Head of caudate nucleus (tissue), 42 donors: ENCODE data around the gene MRPL55.

Experiments
- DNase-seq, 42 donors: peaks; one replicate each; pipeline versions ENCODE4 v3.0.0 to v3.0.0-alpha.2; 2020 to 2021; ENCODE audit warnings: mixed read lengths in 7 of 42
- intact Hi-C: fragments of 100-400 bp; cut with DNase I; formaldehyde crosslinking; loops from one replicate; pipeline ENCODE4 v1.15.0; 2022

The MRPL55 gene

DNA sequence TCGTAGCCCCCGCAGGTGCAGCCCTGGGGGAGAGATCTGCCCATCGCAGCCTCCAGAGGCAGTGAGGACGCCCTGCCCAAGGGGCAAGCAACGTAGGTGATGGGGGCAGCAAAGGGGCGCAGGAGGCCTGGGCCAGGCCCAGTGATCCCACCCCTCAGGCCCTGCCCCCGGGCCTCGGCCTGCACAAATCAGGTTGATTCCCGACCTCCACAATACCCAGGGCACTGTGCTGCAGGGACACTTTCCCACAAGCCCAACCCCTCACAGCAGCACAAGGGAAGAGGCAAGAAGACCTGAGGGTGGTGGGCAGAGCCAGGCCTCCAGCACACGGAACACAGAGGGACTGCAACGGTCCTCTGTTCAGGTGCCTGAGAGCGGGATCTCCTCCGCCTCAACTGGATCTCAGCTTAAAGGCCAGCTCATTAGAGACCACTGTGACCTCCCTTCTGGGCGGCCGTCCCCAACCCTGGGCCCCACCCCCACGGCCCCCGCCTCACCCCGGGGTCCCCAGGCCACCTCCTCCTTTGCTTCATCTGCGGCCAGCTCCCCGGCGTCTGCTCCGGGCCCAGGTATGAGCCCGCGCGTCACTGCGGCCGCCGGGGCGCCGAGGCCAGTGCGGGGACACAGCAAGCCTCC lies 27.4 kb downstream of the MRPL55 start:
- intact Hi-C loops: loop anchor here (10.0 kb wide), 1 partner anchor 347 kb away; the partner anchor contains the start of genes JMJD4 and SNAP47
- DNase-seq: peak in 6 of 42 donors; percentile 5 to 43 (median 22)

DNA sequence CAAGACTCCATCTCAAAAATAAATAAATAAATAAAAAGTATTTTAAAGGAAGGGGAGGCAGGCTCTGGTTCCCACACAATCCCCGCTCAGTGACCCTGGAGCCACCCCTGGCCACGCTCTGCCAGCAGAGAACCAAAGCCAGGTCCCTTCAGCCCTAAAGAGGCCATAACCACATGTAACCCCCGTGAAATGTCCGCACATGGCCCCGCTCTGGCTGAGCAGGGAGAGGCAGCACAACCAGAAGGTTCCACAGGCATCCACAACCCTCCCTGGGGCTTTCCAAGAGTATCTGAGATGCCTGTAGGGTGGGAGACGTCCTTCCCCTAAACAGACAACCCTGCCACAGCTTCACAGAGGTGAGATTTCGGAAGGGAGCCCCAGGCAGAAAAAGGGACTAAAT lies 28.0 kb downstream of the MRPL55 start:
- intact Hi-C loops: loop anchor here (10.0 kb wide), 1 partner anchor 346 kb away; the partner anchor contains the start of genes JMJD4 and SNAP47
- peak in 4 of 42 donors; percentile 6 to 33 (median 19) for DNase-seq

DNA sequence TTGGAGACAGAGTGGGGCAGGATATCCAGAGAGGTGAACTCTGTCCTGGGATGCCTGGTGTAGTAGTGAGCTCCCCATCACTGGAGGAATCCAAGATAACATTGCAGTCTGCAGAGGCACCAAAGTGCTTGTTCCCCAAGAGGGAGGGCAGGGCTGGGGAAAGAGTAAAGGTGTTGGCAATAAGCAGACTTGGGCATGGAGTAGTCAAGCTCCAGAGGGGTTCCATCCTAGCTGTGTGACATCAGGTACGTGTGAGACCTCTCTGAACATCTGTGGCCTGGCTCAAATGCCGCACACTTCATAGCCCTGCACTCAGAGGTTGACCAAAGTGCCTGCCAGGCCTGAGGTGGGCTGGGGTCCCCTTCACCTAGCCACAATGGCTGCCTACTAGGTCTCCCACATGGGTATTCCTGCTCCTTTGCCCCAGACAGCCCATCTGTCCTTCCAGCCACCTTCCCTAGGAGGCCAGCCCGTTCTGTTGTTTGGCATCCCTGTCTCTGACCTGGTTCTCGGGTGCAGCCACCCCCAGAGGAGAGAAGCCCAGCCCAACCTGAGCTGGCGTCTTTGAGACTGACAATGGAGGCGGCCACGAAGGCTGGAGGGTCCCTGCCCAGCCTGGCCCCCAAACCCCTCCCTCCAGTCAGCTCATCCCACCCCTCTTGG lies 29.4 kb downstream of the MRPL55 start:
- intact Hi-C loops: loop anchor here (10.0 kb wide), 1 partner anchor 345 kb away; the partner anchor contains the start of genes JMJD4 and SNAP47
- peak in 11 of 42 donors; percentile 1 to 26 (median 11) for DNase-seq

DNA sequence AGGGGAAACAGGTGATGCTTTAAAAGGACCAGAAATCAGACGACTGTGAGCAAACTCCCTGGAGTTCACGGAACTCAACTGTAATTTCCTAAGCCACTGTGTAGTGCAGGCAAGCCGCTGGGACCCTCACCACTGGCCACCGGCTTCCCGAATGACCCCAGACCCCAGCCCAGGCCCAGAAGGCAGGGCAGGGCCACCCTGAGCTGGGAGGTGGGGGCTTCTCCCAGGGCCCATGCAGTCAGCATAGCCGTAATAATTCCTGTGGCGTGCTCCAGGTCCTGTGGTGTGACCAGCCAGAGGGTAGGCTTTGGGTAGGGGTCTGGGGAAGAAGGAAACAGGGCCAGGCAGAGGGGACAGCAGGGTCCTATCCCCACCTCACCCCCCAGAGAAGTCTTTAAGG lies 30.1 kb downstream of the MRPL55 start:
- peak in 6 of 42 donors; percentile 1 to 26 (median 5) for DNase-seq
- intact Hi-C loops: no loop called here

GRCh38 chr1:228077565-228078330 lies 31.4 kb downstream of the MRPL55 start:
- intact Hi-C loops: no loop called here
- DNase-seq: peak in 14 of 42 donors; percentile 1 to 30 (median 11)

- peak in 13 of 42 donors; percentile 3 to 43 (median 10) for DNase-seq
- intact Hi-C loops: no loop called here
These were observed 32.2 kb downstream of the MRPL55 start for GRCh38 chr1:228076796-228077430.

GRCh38 chr1:228075801-228076271 lies 33.3 kb downstream of the MRPL55 start:
- intact Hi-C loops: no loop called here

DNA sequence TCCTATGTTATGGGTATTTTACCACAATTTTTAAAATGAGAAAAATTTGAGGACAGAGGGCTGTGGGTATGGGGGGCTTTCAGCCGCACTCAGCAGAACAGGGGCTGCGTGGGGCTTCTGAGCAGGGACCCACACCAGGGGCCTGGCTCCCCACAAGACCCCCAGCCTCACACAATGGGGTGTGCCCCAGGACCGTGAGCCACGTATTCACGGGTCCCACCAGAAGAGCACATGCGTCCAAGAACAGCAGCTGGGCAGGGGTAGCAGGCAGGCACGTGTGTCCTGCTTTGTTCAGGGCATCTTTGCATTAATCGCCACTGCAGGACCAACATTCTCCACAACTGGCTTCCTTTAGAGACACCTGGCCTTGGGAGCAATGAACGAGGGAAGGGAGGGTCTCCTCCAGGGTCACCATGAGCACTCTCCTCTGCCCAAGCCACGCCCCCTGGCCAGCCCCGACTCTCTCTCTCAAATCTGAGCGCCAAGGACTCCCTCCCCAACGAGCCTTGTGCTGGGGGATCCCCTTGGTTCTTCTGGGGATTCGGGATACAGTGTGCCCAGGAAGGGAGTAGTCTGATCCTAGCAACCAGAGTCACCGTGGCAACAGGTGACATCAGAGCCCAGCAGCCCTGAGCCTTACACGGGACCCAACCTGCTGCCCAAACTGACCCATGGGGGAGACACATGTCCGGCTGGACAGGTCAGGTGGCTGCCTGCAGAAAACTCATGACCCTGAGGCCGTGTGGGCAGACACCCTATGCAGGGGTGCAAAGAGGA lies 34.0 kb downstream of the MRPL55 start:
- intact Hi-C loops: no loop called here

More at GRCh38 chr1:228075801-228076271, 33.3 kb downstream of the MRPL55 start:
- DNase-seq: peak in 13 of 42 donors; percentile 1 to 33 (median 9)

DNA sequence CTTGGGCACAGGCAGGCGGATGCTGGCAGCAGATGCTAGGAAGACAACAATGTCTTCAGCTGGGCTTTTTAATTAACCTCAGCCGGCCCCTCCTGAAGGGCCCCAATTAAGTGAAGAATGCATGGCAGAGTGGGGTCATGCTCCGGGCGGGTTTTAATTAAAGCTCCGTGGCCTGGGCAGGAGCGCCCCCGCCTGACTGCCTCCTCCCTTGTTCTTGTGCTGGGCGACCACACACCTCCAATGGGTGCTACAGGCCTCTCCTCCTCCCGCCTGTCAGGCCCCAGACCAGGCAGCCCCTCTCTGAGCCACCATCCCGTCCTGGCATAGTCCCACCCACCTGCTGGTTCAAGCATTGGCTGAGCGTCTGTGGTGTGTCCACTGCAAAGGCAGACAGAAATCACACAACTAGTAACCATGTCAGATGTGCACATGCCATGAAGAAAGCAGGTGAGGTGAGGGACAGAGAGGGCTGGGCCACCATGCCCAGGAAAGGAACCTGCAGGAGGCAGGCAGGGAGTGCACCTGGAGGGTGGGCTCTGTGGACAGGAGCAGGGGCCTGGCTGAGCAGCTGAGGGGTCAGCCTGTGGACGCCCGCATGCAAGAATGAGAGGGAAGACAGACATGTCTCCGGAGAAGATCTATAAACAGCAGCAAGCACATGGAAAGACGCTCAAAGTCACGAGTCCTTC lies 35.1 kb downstream of the MRPL55 start:
- peak in 8 of 42 donors; percentile 3 to 43 (median 14) for DNase-seq
- intact Hi-C loops: no loop called here

More for the DNA sequence above, 34.0 kb downstream of the MRPL55 start:
- peak in 13 of 42 donors; percentile 3 to 38 (median 15) for DNase-seq

- peak in 10 of 42 donors; percentile 3 to 40 (median 13) for DNase-seq
- intact Hi-C loops: no loop called here
These were observed 35.8 kb downstream of the MRPL55 start for GRCh38 chr1:228073061-228073856.

DNA sequence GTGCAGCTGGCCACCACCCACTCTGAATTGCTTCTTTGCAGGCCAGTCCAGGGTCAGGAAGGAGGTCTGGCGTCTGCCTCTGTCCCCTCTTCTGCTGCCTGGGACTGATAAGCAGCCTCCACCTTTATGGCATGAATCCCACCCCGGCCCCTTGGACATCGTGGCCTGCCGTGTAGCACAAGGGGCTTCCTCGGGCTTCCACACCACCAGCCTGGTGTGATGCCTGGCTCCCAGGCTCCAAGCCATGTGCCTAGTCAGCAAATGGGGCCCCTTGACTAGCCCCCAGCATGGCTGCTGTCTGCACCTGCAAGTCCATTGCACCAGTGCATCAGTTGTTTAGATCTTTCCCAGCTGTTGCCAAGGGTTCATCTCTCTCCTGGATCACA lies 36.4 kb downstream of the MRPL55 start:
- intact Hi-C loops: no loop called here
- DNase-seq: peak in 8 of 42 donors; percentile 3 to 40 (median 14)

- intact Hi-C loops: no loop called here
- peak in 5 of 42 donors; percentile 2 to 30 (median 4) for DNase-seq
These were observed 37.1 kb downstream of the MRPL55 start for GRCh38 chr1:228071839-228072657.

DNA sequence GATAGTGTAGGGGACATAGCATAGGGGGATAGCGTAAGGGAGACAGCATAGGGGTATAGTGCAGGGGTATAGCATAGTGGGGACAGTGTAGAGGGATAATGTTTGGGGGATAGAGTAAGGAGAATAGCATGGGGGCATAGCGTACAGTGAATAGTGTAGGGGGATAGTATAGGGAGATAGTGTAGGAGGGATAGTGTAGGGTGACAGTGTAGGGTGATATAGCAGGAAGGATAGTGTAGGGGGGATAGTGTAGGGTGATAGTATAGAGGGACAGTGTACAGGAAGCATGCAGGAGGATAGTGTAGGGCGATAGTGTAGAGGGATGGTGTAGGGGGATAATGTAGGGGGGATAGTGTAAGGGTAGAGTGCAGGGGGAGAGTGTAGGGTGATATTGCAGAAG lies 38.2 kb downstream of the MRPL55 start:
- intact Hi-C loops: no loop called here
- no peak for DNase-seq

DNA sequence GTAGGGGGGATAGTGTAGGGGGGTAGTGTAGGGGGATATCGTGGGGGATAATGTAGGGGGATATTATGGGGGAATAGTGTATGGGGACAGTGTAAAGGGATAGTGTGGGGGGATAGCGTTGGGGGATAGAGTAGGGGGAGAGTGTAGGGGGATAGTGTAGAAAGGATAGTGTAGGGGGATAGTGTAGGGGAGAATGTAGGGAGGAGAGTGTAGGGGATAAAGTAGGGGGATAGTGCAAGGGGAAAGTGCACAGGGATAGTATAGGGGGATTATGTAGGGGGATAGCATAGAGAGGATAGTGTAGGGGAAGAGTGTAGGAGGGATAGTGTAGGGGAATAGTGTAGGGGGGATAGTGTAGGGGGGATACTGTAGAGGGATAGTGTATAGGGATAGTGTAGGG lies 38.9 kb downstream of the MRPL55 start:
- no peak for DNase-seq
- intact Hi-C loops: no loop called here

GRCh38 chr1:228068359-228068758 lies 40.7 kb downstream of the MRPL55 start:
- DNase-seq: peak in 1 of 42 donors; percentile 4
- intact Hi-C loops: no loop called here
